Cardiac muscle cell (in vitro differentiated cells and primary cell): ENCODE data around the gene INAFM1. TPM values are rescaled to one million over a fixed set of nuclear protein-coding genes. Genes with fewer than 3 reads are reported as not detected.
"Not testable (repeated sequence)": the region's sequence is repeated elsewhere in the genome, so short reads cannot be mapped to it uniquely, and the experiment has no call there.

Source experiments
- DNase-seq, 2 donors: peaks; one replicate each; pipeline versions ENCODE4 v3.0.0 to v3.0.0-alpha.2; 2010 to 2017; ENCODE audit warnings: low read depth in 1 of 2, low spot score in 1 of 2
- H3K27ac ChIP-seq: fragments of 200-600 bp; sonication (generic); 2 replicates; pipeline ENCODE4 v1.5.1; 2016
- H3K27me3 ChIP-seq: fragments of 200-600 bp; sonication (generic); 2 replicates; pipeline ENCODE4 v1.6.0; 2016; ENCODE audit warnings: control low read depth
- H3K36me3 ChIP-seq: fragments of 200-600 bp; sonication (generic); 2 replicates; pipeline ENCODE4 v1.5.1; 2016; ENCODE audit warnings: control low read depth
- H3K4me1 ChIP-seq: fragments of 200-600 bp; sonication (generic); 2 replicates; pipeline ENCODE4 v1.8.1; 2017; ENCODE audit warnings: low read depth, mild to moderate bottlenecking, mixed run types
- H3K4me3 ChIP-seq: fragments of 200-600 bp; sonication (generic); 2 replicates; pipeline ENCODE4 v1.5.1; 2016; ENCODE audit warnings: mild to moderate bottlenecking
- H3K9me3 ChIP-seq: fragments of 200-600 bp; sonication (generic); 2 replicates; pipeline ENCODE4 v1.5.1; 2017; ENCODE audit warnings: low read depth, mild to moderate bottlenecking, control low read depth
- polyA plus RNA-seq: library from polyadenylated mRNA; unstranded; fragments of >200 nt; fragmentation: Nextera tagmentation; extraction: Ambion mirVana; gene quantifications from 2 replicates; pipeline ENCODE4 v1.2.1, GENCODE V29; 2016
- total RNA-seq: library from RNA; depleted of rRNA; stranded (reverse); fragments of >200 nt; gene quantifications from 2 replicates; pipeline ENCODE4 v1.2.3, GENCODE V29; 2016
- TF ChIP-seq, protein P1 (sequence below): IDR thresholded peaks from 2 replicates; pipeline ENCODE4 v1.5.1; 2012; ENCODE audit warnings: low read depth, mild to moderate bottlenecking, low read length

Gene INAFM1
- total and polyA plus RNA-seq, 2 experiments from 2014 or later: 1.5 to 5.8 TPM

DNA sequence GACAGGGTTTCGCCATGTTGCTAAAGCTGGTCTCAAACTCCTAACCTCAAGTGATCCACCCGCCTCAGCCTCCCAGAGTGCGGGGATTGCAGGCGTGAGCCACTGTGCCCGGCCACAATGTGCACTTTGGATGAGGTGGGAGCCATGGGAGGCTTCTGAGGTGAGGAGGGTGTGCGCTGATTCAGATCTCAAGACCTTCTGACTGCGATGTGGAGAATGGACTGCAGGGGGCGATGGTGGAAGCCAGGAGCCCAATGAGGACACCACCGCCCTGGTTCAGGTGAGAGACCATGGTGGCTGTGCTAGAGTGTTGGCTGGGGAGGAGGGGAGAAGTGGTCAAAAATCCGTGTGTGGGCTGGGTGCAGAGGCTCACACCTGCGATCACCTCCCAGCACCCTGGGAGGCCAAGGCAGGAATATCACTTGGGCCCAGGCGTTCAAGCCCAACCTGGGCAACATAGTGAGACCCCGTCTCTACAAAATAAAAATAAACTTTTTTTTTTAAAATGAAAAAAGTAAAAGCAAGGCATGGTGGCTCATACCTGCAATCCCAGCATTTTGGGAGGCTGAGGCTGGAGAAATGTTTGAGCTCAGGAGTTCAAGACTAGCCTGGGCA is 5.6 kb downstream of the INAFM1 start:
- DNase-seq: peak in 1 of 2 donors; percentile 25
- no peak overlapping the region for H3K27ac ChIP-seq
- no peak overlapping the region for H3K4me3 ChIP-seq
- no peaks in the 10 kb centered on the region for H3K4me1 ChIP-seq
- H3K36me3 ChIP-seq: no peaks in the 10 kb centered on the region
- TF ChIP-seq, protein P1, sequence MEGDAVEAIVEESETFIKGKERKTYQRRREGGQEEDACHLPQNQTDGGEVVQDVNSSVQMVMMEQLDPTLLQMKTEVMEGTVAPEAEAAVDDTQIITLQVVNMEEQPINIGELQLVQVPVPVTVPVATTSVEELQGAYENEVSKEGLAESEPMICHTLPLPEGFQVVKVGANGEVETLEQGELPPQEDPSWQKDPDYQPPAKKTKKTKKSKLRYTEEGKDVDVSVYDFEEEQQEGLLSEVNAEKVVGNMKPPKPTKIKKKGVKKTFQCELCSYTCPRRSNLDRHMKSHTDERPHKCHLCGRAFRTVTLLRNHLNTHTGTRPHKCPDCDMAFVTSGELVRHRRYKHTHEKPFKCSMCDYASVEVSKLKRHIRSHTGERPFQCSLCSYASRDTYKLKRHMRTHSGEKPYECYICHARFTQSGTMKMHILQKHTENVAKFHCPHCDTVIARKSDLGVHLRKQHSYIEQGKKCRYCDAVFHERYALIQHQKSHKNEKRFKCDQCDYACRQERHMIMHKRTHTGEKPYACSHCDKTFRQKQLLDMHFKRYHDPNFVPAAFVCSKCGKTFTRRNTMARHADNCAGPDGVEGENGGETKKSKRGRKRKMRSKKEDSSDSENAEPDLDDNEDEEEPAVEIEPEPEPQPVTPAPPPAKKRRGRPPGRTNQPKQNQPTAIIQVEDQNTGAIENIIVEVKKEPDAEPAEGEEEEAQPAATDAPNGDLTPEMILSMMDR: peak; percentile 54
- no peaks in the 10 kb centered on the region for H3K9me3 ChIP-seq
- no peaks in the 10 kb centered on the region for H3K27me3 ChIP-seq

DNA sequence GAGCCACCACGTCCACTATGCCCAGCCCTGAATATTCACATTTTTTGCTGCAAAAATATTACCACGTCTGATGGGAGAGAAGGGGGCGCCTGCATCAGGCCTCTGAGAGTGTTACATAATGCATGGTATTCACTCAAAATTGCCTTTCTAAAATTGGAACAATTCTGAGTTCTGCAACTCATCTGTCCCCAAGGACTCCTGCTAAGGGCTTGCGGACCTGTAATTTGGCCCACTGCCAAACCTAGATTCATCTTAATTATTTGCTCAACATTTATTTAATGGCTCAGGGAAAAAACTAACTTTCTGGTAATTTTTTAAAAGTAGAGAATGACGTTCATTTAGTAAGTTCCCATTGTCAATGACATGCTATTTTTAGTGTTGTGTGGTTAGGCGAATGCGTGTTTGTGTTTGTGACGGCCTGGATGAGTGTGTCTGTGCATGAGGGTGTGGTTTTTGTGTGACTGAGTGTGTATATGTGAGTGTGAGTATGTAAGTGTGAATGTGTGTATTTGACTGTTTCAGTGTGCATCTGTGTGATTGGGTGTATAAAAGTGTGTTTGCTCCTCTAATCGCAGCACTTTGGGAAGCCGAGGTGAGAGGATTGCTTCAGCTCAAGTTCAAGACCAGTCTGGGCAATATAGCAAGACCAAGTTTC is 8.8 kb downstream of the INAFM1 start:
- Histone ChIP-seq H3K4me3 (no peak overlapping the region), H3K4me1 (no peaks in the 10 kb centered on the region), H3K27ac (no peak overlapping the region), H3K36me3 (no peaks in the 10 kb centered on the region), H3K27me3 (no peaks in the 10 kb centered on the region), H3K9me3 (no peaks in the 10 kb centered on the region)
- no peak for DNase-seq
- TF ChIP-seq, protein P1: no peak

DNA sequence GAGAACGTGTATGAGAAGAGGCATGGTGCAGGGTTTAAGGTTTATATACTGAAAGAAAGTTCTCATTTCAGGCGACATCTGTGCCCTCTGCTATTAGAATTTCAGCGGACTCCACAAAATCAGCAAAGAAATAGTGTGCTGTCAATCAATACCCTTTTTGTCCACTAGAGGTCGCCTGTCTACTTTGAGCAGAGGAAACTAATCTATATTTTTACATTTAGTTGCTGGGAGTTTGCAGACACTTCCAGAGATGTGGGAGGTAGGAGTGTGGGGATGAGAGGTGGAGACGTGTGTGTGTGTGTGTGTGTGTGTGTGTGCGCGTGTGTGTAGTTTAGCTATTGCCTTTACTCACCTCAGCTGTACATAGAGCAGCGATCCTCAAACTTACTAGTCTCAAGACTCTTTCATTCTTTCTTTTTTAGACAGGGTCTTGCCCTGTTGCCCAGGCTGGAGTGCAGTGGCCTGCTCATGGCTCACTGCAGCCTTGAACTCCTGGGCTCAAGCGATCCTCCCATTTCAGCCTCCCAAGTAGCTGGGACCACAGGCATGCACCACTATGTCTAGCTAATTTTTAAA is 9.7 kb downstream of the INAFM1 start:
- no peaks in the 10 kb centered on the region for H3K27me3 ChIP-seq
- no peak overlapping the region for H3K4me3 ChIP-seq
- H3K27ac ChIP-seq: no peak overlapping the region
- peak; percentile 71 to 76 for DNase-seq
- H3K9me3 ChIP-seq: no peaks in the 10 kb centered on the region
- TF ChIP-seq, protein P1: peak; percentile 82
- no peaks in the 10 kb centered on the region for H3K4me1 ChIP-seq
- no peaks in the 10 kb centered on the region for H3K36me3 ChIP-seq

DNA sequence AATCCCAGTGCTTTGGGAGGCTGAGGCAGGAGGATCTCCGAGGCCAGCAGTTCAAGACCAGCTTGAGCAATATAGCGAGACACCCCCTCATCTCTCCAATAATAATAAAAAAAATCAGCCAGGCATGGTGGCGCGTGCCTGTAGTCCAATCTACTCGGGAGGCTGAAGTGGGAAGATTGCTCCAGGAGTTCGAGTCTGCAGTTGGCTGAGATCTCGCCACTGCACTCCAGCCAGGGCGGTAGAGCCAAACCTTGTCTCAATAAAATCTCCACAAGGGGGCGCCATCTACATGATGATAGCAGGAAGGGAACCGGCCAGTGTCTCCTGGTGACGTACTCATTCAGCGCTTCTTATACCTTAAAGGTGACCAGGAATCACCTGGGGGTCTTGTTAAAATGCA is 21.4 kb downstream of the INAFM1 start:
- Histone ChIP-seq H3K9me3 (no peaks in the 10 kb centered on the region), H3K4me1 (no peaks in the 10 kb centered on the region), H3K27me3 (no peaks in the 10 kb centered on the region), H3K4me3 (no peak overlapping the region), H3K36me3 (no peaks in the 10 kb centered on the region), H3K27ac (no peak overlapping the region)
- TF ChIP-seq, protein P1: peak; percentile 62
- peak; percentile 86 to 95 for DNase-seq

DNA sequence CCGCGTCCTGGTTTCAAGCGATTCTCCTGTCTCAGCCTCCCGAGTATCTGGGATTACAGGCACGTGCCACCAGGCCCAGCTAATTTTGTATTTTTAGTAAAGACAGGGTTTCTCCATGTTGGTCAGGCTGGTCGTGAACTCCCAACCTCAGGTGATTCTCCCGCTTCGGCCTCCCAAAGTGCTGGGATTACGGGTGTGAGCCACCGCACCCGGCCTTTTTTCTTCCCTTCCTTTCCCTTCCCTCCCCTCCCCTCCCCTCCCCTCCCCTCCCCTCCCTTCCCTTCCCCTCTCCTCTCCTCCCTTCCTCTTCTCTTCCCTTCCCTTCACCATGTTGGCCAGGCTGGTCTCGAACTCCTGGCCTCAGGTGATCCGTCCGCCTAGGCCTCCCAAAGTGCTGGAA is 26.2 kb downstream of the INAFM1 start:
- not testable (repeated sequence) for DNase-seq, H3K27ac ChIP-seq, H3K4me3 ChIP-seq, H3K9me3 ChIP-seq, H3K4me1 ChIP-seq, H3K36me3 ChIP-seq, H3K27me3 ChIP-seq

DNA sequence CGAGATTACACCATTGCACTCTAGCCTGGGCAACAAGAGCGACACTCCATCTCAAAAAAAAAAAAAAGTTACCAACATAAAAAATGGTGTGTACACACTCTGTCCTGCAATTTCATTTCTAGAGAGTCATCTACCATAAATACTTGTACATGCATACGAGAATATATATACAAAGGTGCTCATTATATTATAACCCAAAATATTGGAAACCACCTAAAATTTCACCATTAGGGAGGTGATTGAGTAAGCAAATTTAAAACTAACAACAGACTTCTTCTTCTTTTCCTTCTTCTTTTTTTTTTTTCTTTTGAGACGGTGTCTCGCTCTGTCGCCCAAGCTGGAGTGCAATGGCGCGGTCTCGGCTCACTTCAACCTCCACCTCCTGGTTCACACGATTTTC is 27.6 kb downstream of the INAFM1 start:
- TF ChIP-seq, protein P1: no peak
- no peak overlapping the region for H3K27ac ChIP-seq
- H3K27me3 ChIP-seq: no peaks in the 10 kb centered on the region
- H3K4me3 ChIP-seq: no peak overlapping the region
- no peaks in the 10 kb centered on the region for H3K4me1 ChIP-seq
- H3K36me3 ChIP-seq: no peaks in the 10 kb centered on the region
- no peaks in the 10 kb centered on the region for H3K9me3 ChIP-seq
- no peak for DNase-seq
